ENCODE data around the gene N4BP3. TPM values are rescaled to one million over a fixed set of nuclear protein-coding genes. Genes with fewer than 3 reads are reported as not detected.
"Not testable (repeated sequence)": the region's sequence is repeated elsewhere in the genome, so short reads cannot be mapped to it uniquely, and the experiment has no call there.

N4BP3 gene
- polyA plus RNA-seq, 12 donors, result 10.6 to 29.9 (median 19.2) TPM; not detected in 1

DNA sequence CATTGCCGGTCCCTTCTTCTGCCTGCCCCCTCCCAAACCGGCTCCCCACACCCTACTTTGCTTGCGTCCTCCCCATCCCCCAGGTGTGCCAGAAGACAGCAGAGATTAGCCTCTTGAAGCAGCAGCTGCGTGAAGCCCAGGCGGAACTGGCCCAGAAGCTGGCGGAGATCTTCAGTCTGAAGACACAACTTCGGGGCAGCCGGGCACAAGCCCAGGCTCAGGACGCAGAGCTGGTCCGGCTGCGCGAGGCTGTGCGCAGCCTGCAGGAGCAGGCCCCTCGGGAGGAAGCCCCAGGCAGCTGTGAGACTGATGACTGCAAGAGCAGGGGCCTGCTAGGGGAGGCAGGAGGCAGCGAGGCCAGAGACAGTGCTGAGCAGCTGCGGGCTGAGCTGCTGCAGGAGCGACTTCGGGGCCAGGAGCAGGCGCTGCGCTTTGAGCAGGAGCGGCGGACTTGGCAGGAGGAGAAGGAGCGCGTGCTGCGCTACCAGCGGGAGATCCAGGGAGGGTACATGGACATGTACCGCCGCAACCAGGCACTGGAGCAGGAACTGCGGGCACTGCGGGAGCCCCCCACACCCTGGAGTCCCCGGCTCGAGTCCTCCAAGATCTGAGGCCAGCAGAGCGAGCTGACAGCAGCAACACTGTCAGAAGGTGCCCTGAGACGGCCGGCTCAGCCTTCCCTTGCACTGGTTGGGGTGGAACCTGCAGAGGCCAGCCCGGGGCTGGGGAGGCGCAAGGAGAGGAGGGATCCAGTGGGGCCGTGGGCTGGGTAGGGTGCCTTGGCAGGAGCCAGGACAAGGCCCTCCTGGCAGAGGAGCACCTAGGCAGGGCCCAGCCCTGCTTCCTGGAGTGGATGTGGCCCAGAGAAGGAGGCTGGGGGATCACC is 8.3 kb downstream of the N4BP3 start:
- DNase-seq, result peak; percentile 91

DNA sequence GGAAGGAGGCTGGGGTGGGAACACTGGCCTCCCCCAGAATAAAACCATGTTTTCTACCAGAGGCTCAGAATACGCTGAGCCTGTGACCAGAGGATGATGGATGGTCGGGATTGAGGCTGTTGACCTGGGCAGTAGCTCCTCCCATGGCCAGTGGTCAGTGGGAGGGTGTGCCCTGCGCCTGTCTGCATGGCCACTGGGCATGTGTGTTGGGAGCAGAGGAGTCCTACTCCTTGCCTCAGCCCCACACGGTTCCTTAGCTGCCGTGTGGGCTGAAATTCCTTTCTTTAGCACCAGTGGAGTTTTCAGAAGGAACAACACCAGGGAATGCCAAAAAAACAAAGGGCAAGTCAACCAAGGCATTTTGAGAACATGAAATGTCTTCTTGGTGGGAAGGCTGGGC is 9.0 kb downstream of the N4BP3 start:
- DNase-seq, result no peak

- no peak for DNase-seq
Measured at GRCh38 chr5:178123094-178123965, 10.0 kb downstream of the N4BP3 start.

DNA sequence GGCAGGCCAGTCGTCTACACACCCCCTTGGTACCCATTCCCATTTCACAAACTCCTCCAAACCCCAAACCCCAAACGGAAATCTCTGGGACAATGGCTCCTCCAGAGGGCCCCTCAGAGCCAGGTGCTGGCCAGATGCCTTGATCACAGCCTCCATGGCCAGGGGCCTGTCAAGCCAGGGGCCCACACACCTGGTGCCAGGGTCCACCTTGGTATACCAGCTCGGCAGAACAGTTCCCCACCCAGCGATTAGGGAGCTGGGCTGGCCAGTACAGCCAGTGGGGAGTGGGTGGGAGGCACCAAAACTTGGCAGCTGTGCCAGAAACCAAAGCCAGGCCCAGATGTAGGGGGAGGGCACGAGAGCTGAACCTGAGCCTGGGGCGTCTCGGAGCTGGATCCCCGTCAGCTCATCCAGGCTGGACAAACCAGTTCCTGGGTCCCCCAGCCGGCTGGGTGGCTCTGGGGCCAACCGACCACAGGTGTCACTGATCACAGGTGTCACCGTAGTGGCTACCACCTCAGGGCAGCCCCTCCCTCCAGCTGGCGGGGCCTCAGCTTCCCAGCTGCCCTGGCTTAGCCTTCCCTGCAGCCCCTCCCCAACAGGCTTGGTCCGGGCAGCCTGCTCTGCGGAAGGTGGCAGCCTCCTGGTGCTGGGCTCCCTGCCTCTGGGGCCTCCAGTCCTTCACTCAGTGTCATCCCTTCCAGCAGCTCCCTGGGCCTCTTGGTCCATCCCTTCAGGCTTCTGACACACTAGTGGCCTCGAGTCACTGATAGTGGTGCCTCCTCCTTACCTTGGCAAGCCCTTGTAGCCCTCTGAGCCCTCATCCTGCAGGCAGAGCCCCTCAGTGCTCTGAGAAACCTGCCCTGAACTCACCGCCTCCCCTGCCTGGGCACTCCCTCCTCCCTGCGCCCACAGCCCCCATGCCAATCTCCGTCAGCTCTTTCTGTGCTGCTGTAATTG is 10.9 kb downstream of the N4BP3 start:
- DNase-seq, result no peak

DNA sequence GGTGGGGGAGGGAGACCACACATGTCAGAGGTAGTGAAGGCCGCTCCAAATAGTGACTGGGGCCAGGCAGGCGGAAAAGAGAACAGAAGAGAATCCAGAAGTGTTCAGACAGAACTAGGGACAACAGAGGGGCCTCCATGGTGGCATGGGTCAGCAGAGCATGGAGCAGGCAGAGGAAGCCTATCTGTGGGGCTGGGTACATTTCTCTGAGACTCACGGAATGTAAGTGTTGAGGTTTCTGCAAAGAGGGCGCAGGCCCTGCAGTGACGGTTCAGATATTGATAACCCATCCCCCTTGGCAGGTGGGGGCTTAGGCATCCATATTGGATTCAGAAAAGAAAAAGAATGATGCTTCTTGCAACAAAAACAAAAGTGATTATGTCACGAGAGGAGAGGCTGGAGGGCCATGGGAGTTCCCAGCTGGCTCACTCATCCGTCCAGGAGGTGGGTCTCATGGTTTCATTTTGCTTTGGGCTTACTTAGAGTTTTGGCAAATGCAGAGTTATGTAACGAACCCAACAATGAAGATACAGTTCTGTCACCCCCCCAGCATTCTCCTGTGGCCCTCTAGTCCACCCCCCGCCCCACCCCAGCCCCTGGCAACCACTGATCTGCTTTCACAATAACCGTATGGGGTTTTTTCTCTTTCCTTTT is 12.0 kb downstream of the N4BP3 start:
- DNase-seq, result no peak

- DNase-seq, result no peak
Measured at GRCh38 chr5:178126556-178126955, 13.2 kb downstream of the N4BP3 start.

- not testable (repeated sequence) for DNase-seq
Measured at GRCh38 chr5:178127300-178128009, 14.1 kb downstream of the N4BP3 start.

DNA sequence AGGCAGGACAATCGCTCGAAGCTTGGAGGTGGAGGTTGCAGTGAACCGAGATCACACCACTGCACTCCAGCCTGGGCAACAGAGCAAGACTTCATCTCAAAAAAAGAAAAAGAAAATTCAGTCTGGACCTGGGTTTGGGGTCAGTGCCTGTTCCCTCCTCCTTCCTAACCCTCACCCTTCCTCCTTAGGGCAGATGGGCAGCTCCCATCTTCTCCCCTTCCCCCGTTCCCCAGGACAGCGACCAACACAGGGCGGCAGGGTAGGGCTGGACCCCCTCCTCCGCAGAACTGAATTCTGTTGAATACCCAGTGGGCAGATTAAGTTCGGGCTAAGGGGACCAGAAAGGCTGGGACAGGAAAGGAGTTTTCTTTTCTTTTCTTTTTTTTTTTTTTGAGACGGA is 16.0 kb downstream of the N4BP3 start:
- no peak for DNase-seq

GRCh38 chr5:178130234-178130575 is 16.9 kb downstream of the N4BP3 start:
- not testable (repeated sequence) for DNase-seq

DNA sequence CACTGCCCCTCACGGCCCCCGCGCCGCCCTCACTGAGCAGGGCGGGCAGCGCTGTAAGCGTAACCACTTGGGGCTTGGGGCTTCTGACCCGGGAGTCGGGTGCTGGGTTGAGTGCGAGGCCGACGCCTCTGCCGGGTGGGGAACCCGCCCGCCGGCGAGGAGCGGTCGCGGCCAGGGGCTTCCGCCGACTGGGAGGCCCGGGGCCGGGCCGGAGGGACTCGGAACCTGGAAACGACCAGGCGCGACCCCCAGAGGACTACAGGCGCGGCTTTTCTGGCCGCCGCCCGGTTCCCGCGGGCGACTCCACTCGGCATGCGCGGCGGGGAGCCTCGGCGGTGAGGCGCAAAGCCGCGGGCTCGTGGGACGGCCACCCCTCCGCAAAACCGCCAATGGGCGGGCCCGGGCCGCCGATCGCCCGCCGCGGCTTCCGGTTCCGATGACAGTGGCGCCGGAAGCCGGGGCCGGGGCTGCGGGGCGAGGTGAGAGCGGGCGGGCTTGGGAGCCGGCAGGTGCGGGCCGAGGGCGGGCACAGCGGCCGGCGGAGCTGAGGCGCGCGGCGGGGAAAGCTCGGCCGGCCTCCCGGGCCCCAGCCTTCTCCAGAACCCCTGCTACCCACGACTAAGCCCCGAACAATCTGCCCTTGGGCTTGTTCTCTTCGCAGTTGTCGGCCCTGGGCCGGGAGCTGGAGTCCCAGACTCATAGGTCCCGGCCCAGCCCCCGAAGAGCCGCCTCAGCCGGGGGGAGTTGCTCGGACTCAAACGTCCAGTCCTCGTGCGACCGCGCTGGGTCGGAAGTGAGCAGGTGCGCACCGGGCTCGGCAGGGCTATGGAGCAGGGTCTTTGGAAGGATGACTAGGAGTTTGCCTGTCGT is 17.5 kb downstream of the N4BP3 start, which contains the start of gene RMND5B:
TSS of gene RMND5B (plus strand) at position 439 of the 870 bp plus-strand sequence. CDS start 7,106 bp downstream, outside the sequence.
- peak; percentile 66 for DNase-seq

DNA sequence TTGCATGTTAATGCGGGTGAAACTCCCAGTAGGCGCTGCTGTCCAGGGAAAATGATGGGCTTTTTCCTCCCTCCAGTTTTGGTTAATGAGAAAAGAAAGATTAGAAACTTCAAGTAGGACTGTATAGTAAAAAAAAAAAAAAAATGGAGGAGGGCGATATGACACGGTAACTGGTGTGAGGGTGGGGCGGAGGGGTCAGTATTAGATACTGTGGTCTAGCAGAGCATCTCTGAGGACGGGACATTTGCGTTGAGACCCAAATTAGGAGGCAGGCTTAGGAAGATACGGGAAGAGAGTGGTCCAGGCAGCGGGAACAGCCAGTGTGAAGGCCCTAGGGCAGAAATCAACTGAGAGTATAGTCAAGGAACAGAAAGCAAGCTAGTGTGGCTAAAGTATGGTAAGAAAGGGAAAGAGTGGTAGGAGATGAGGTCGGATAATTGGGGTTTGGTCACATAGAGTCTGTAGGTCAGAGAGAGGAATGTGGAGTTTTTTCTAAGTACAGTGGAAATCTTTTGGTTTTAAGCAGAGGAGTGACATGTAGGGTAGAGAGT is 18.2 kb downstream of the N4BP3 start:
- no peak for DNase-seq

- DNase-seq, result no peak
Measured at GRCh38 chr5:178136990-178137389, 23.7 kb downstream of the N4BP3 start.

DNA sequence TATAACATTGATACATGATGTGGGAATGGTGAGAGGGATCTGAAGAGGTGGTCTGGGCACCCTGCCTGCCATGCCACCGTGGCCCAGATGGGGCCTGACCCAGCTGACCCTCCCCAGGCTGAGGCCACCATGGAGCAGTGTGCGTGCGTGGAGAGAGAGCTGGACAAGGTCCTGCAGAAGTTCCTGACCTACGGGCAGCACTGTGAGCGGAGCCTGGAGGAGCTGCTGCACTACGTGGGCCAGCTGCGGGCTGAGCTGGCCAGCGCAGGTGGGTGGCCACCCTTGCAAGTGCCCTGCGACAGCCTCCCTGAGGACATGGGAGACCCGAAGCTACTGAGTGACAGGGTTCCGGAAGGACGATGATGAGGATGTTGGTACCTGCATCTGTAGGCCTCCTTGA is 24.7 kb downstream of the N4BP3 start:
- DNase-seq, result no peak

GRCh38 chr5:178141550-178141949 is 28.2 kb downstream of the N4BP3 start:
- DNase-seq, result no peak

GRCh38 chr5:178142642-178143041 is 29.3 kb downstream of the N4BP3 start:
- no peak for DNase-seq

GRCh38 chr5:178143246-178143645 is 29.9 kb downstream of the N4BP3 start:
- no peak for DNase-seq

DNA sequence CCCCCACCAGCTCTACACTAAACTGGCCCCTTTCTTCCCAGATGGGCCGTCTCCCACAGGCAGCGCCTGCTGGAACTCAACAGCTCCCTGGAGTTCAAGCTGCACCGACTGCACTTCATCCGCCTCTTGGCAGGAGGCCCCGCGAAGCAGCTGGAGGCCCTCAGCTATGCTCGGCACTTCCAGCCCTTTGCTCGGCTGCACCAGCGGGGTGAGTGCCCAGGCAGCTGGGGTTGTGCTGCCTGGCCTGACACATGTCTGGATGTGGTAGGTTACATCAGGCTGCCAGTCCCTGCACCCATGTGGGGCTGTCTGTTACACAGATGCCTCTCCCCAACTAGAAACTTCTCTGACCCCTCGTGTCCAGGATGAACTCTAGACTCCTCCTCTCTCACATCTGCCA is 30.6 kb downstream of the N4BP3 start:
- DNase-seq, result peak; percentile 68

DNA sequence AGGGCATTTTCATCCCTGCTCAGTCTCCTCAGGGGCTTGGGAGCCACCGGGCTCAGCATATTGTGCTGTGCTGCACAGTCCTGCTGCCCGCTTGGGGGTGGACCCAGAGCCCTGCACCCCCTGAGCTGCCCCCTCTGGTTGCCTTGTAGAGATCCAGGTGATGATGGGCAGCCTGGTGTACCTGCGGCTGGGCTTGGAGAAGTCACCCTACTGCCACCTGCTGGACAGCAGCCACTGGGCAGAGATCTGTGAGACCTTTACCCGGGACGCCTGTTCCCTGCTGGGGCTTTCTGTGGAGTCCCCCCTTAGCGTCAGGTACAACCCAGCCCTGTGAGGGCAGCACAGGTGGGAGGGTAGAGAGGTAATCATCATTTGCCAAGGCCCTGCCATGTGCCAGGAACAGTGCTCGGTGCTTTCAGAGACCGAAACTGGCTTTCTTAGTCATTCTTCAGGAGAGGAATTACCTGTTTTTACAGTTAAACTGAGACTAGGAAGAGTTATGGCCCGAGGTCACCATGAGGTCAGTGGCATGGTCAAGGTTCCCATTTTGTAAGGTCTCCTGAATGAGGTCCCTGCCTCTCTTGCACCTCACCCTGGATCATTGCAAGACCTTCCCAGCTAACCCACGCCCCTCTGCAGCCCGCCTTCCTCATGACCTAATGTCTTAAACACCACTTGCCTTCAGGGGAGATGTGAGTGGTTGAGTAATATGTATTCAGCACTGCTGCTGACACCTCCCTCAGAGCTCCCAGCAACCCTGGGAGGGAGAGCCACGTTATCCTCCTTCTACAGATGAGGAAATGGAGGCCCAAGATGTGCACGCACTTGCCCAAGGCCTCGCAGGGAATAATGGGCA is 32.9 kb downstream of the N4BP3 start:
- no peak for DNase-seq

Data from muscle of arm (tissue), 12 donors.